T-helper 17 cell (primary cell): ENCODE results near the gene AZGP1. TPM values are rescaled to one million over a fixed set of nuclear protein-coding genes. Genes with fewer than 3 reads are reported as not detected.
"Not testable (repeated sequence)": the region's sequence is repeated elsewhere in the genome, so short reads cannot be mapped to it uniquely, and the experiment has no call there.

Source experiments
- ATAC-seq: fragments of 150-1000 bp; cut with Tn5 transposase; 2 replicates; pipeline ENCODE4 v1.10.0; 2021; ENCODE audit warnings: mild to moderate bottlenecking, moderate library complexity
- DNase-seq, 3 donors: peaks; one replicate each; pipeline versions ENCODE4 v3.0.0 to v3.0.0-alpha.2; 2020 to 2021
- H3K9me3 ChIP-seq: one replicate; pipeline ENCODE4 v1.7.0; 2013; ENCODE audit warnings: low read length, mild to moderate bottlenecking; ENCODE audit not compliant: control insufficient read depth, poor library complexity, severe bottlenecking
- H3K27ac Mint-ChIP-seq: one replicate; pipeline ENCODE4 v1.8.0; 2022; ENCODE audit warnings: mild to moderate bottlenecking, moderate library complexity, mixed read lengths
- H3K27me3 Mint-ChIP-seq: one replicate; pipeline ENCODE4 v1.8.0; 2022; ENCODE audit warnings: mixed read lengths
- H3K36me3 Mint-ChIP-seq: one replicate; pipeline ENCODE4 v1.8.0; 2022; ENCODE audit warnings: low read depth, mixed read lengths
- H3K4me1 Mint-ChIP-seq: one replicate; pipeline ENCODE4 v1.8.0; 2022; ENCODE audit warnings: mild to moderate bottlenecking, mixed read lengths
- H3K4me3 Mint-ChIP-seq: one replicate; pipeline ENCODE4 v1.8.0; 2022; ENCODE audit warnings: mild to moderate bottlenecking, moderate library complexity, mixed read lengths
- total RNA-seq, 4 donors: library from RNA in 2 of 4; stranded (reverse) in 2 of 4; gene quantifications; one replicate each; pipeline ENCODE4 v1.2.3 and lab custom pipeline; 2022 to 2026

AZGP1 gene
- total RNA-seq, 2 donors from 2014 or later: not detected

GRCh38 chr7:99990460-99990852, 14.6 kb upstream of the AZGP1 start:
- H3K4me1 Mint-ChIP-seq: peaks cover 6% of the 10 kb centered on the region
- H3K27me3 Mint-ChIP-seq: peaks cover 22% of the 10 kb centered on the region
- DNase-seq (no peak), ATAC-seq (no peak)
- H3K9me3 ChIP-seq: no peaks in the 10 kb centered on the region
- no peaks in the 10 kb centered on the region for H3K36me3 Mint-ChIP-seq
- H3K4me3 Mint-ChIP-seq: no peak overlapping the region
- H3K27ac Mint-ChIP-seq: no peak overlapping the region

- no peak for DNase-seq
- no peak overlapping the region for H3K27ac Mint-ChIP-seq
- peaks cover 32% of the 10 kb centered on the region for H3K27me3 Mint-ChIP-seq
These were observed 12.0 kb upstream of the AZGP1 start for GRCh38 chr7:99987846-99988245.

GRCh38 chr7:99987306-99987705, 11.5 kb upstream of the AZGP1 start:
- H3K4me1 Mint-ChIP-seq, H3K36me3 Mint-ChIP-seq, H3K4me3 Mint-ChIP-seq, ATAC-seq, H3K9me3 ChIP-seq, DNase-seq, H3K27ac Mint-ChIP-seq: not testable (repeated sequence)
- H3K27me3 Mint-ChIP-seq: peaks cover 32% of the 10 kb centered on the region

More at GRCh38 chr7:99987846-99988245, 12.0 kb upstream of the AZGP1 start:
- no peaks in the 10 kb centered on the region for H3K9me3 ChIP-seq
- Mint-ChIP-seq H3K4me3 (no peak overlapping the region), H3K36me3 (no peaks in the 10 kb centered on the region), H3K4me1 (peaks cover 7% of the 10 kb centered on the region)
- ATAC-seq: no peak

DNA sequence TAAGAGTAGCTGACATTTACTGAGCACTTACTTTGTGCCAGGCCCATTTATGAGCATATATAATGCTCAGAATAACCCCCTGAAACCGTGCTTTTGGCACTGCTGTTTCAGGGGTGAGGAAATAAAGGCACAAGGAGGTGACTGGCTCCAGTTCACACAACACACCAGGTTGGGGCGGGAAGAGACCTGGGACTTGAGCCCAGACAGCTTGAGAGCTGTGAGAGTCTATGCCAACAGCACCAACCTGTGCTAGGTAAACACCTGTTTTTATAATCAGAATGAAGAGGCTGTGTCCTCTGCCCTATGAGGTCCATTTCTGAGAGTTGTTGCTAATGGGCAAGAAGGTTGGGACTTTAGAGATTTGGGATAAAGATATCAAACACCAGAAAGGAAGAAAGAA, 8.8 kb upstream of the AZGP1 start:
- no peak for DNase-seq
- no peak overlapping the region for H3K4me3 Mint-ChIP-seq
- H3K27me3 Mint-ChIP-seq: peaks cover 41% of the 10 kb centered on the region
- no peak for ATAC-seq
- peak overlapping the region; percentile 74 for H3K27ac Mint-ChIP-seq
- peaks cover 7% of the 10 kb centered on the region for H3K4me1 Mint-ChIP-seq
- H3K36me3 Mint-ChIP-seq: no peaks in the 10 kb centered on the region
- no peaks in the 10 kb centered on the region for H3K9me3 ChIP-seq

DNA sequence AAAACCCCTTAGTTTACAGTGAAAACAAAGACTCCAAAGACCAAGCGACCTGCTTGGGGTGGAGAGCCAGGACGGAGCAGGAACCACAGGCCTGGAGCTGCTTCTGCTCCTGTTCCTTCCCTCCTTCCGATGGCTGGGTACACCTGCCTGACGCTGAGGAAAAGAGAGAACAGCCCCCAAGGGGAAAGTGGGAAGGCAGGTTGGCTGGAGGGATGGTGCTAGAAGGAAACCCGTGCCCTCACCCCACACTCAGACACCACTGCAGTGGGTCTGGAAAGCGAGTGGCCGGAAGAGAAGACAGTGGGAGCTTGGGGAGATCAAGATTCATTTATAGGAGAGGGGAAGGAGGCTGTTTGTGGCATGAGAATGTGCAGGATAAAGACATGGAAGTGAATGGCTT, 5.2 kb upstream of the AZGP1 start:
- not testable (repeated sequence) for ATAC-seq, H3K4me3 Mint-ChIP-seq, DNase-seq, H3K36me3 Mint-ChIP-seq, H3K27ac Mint-ChIP-seq, H3K9me3 ChIP-seq, H3K4me1 Mint-ChIP-seq
- peaks cover 44% of the 10 kb centered on the region for H3K27me3 Mint-ChIP-seq

GRCh38 chr7:99980448-99980872, 4.6 kb upstream of the AZGP1 start:
- ATAC-seq, DNase-seq, H3K9me3 ChIP-seq: not testable (repeated sequence)

GRCh38 chr7:99979814-99980225, 4.0 kb upstream of the AZGP1 start:
- DNase-seq (peak; percentile 52 to 54 (median 54)), ATAC-seq (peak; percentile 80)
- H3K27ac Mint-ChIP-seq: peak overlapping the region; percentile 81
- H3K4me1 Mint-ChIP-seq, H3K36me3 Mint-ChIP-seq, H3K4me3 Mint-ChIP-seq, H3K9me3 ChIP-seq: not testable (repeated sequence)
- H3K27me3 Mint-ChIP-seq: peaks cover 55% of the 10 kb centered on the region

More at GRCh38 chr7:99980448-99980872, 4.6 kb upstream of the AZGP1 start:
- H3K4me1 Mint-ChIP-seq, H3K36me3 Mint-ChIP-seq, H3K4me3 Mint-ChIP-seq, H3K27ac Mint-ChIP-seq: not testable (repeated sequence)
- peaks cover 50% of the 10 kb centered on the region for H3K27me3 Mint-ChIP-seq

DNA sequence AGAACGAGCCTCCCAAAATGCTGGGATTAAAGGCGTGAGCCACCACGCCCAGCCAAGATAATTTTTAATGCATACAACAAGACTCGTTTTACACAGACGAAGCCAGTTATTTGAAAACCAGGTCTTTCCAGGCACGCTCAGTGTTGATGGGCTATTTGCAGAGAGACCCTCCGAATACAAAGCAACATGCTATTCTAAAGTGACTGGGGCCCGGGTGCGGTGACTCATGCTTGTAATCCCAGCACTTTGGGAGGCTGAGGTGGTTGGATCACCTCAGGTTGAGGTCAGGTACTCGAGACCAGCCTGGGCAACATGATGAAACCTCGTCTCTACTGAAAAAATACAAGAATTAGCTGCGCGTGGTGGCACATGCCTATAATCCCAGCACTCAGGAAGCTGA, 795 bp upstream of the AZGP1 start:
- no peak for ATAC-seq
- H3K4me3 Mint-ChIP-seq: no peak overlapping the region
- no peak overlapping the region for H3K27ac Mint-ChIP-seq
- peaks cover 52% of the 10 kb centered on the region for H3K27me3 Mint-ChIP-seq
- no peaks in the 10 kb centered on the region for H3K36me3 Mint-ChIP-seq
- H3K4me1 Mint-ChIP-seq: peaks cover 4% of the 10 kb centered on the region
- peaks cover 3% of the 10 kb centered on the region for H3K9me3 ChIP-seq
- DNase-seq: no peak

DNA sequence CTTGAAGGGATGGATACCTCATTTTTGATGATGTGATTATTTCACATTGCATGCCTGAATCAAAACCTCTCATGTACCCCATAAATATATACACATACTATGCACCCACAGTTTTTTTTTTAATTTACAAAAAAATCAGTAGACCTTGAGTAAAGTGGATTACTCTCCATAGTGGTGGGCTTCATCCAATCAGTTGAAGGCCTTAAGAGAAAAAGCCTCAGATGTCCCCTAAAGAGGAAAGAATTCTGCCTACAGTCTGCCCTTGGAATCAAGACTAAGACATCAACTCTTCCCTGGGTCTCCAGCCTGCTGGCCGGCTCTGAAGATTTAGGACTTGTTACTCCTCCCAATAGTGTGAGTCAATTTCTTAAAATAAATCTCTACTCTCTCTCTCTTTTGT, 1.1 kb downstream of the AZGP1 start:
- H3K4me3 Mint-ChIP-seq: no peak overlapping the region
- H3K36me3 Mint-ChIP-seq: no peaks in the 10 kb centered on the region
- DNase-seq: no peak
- peaks cover 3% of the 10 kb centered on the region for H3K9me3 ChIP-seq
- ATAC-seq: no peak
- H3K4me1 Mint-ChIP-seq: peaks cover 3% of the 10 kb centered on the region
- H3K27me3 Mint-ChIP-seq: peaks cover 52% of the 10 kb centered on the region
- H3K27ac Mint-ChIP-seq: no peak overlapping the region

DNA sequence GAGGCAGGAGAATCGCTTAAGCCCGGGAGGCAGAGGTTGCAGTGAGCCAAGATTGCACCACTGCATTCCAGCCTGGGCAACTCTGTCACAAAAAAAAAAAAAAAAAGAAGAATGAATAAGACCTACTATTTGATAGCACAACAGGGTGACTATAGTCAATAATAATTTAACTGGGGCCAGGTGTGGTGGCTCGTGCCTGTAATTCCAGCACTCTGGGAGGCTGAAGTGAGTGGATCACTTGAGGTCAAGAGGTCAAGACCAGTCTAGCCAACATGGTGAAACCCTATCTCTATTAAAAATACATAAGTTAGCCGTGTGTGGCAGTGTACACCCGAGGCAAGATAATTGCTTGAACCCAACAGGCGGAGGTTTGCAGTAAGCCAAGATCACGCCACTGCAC, 2.0 kb downstream of the AZGP1 start:
- H3K4me1 Mint-ChIP-seq, ATAC-seq: not testable (repeated sequence)

DNA sequence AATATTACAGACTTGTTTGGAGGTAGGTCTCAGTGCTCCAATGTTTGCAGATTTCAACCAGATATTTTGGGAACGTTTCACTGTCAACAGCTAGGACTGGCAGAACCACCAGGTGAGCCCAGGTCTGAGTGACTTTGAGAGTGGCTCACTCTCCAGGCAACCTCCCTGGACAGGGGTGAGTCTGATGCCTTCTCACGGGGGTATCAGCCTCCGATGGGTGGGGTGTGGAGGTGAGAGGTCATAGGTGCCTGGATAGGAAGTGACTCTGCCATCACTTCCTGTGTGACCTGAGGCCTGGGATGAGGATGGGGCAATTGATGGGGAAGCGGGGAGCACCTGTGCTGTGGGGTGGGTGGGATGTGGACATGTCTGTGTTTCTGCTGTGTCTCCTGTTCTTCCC, 4.6 kb downstream of the AZGP1 start:
- DNase-seq: no peak
- Mint-ChIP-seq H3K27me3 (peaks cover 53% of the 10 kb centered on the region), H3K4me3 (no peak overlapping the region), H3K36me3 (no peaks in the 10 kb centered on the region), H3K4me1 (no peaks in the 10 kb centered on the region), H3K27ac (no peak overlapping the region)
- peaks cover 3% of the 10 kb centered on the region for H3K9me3 ChIP-seq
- no peak for ATAC-seq

More for the DNA sequence above, 2.0 kb downstream of the AZGP1 start:
- not testable (repeated sequence) for DNase-seq, H3K4me3 Mint-ChIP-seq, H3K27ac Mint-ChIP-seq, H3K9me3 ChIP-seq, H3K36me3 Mint-ChIP-seq
- H3K27me3 Mint-ChIP-seq: peaks cover 44% of the 10 kb centered on the region

- H3K36me3 Mint-ChIP-seq, H3K4me1 Mint-ChIP-seq, H3K27ac Mint-ChIP-seq, H3K9me3 ChIP-seq, H3K4me3 Mint-ChIP-seq, ATAC-seq, DNase-seq: not testable (repeated sequence)
- H3K27me3 Mint-ChIP-seq: peaks cover 53% of the 10 kb centered on the region
These were observed 6.0 kb downstream of the AZGP1 start for GRCh38 chr7:99969813-99970212.

DNA sequence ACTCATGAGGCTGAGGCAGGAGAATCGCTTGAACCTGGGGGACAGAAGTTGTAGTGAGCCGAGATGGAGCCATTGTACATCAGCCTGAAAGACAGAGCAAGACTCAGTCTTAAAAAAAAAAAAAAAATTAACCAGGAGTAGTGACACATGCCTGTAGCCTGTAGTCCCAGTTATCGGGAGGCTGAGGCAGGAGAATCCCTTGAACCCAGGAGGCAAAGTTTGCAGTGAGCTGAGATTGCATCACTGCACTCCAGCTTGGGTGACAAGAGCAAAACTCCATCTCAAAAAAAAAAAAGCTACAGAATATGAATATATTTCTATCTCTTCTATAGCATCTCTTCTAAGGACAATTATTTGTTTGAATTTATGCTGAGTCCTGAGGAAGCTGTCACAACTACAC, 6.5 kb downstream of the AZGP1 start:
- H3K4me3 Mint-ChIP-seq: no peak overlapping the region

GRCh38 chr7:99958564-99959227, 17.1 kb downstream of the AZGP1 start:
- H3K27me3 Mint-ChIP-seq: peaks cover 67% of the 10 kb centered on the region
- H3K4me1 Mint-ChIP-seq: peaks cover 2% of the 10 kb centered on the region
- H3K36me3 Mint-ChIP-seq: no peaks in the 10 kb centered on the region
- no peak overlapping the region for H3K27ac Mint-ChIP-seq
- H3K9me3 ChIP-seq: no peaks in the 10 kb centered on the region
- no peak overlapping the region for H3K4me3 Mint-ChIP-seq
- DNase-seq: no peak
- ATAC-seq: no peak

More for the DNA sequence above, 6.5 kb downstream of the AZGP1 start:
- Mint-ChIP-seq H3K4me1 (no peaks in the 10 kb centered on the region), H3K36me3 (no peaks in the 10 kb centered on the region), H3K27me3 (peaks cover 58% of the 10 kb centered on the region), H3K27ac (no peak overlapping the region)
- H3K9me3 ChIP-seq: peaks cover 3% of the 10 kb centered on the region
- ATAC-seq: no peak
- no peak for DNase-seq
